GM18907 (cell line): ENCODE results near the gene IVNS1ABP.
"Not testable (repeated sequence)": the region's sequence is repeated elsewhere in the genome, so short reads cannot be mapped to it uniquely, and the experiment has no call there.

Experiments used
- ATAC-seq: cut with Tn5 transposase; IDR thresholded peaks from one replicate; pipeline ENCODE4 v1.9.1; 2021; ENCODE audit warnings: mild to moderate bottlenecking, moderate library complexity; ENCODE audit not compliant: unreplicated experiment

IVNS1ABP gene

GRCh38 chr1:185337246-185337645 is 20.2 kb upstream of the IVNS1ABP start:
- ATAC-seq: no peak

DNA sequence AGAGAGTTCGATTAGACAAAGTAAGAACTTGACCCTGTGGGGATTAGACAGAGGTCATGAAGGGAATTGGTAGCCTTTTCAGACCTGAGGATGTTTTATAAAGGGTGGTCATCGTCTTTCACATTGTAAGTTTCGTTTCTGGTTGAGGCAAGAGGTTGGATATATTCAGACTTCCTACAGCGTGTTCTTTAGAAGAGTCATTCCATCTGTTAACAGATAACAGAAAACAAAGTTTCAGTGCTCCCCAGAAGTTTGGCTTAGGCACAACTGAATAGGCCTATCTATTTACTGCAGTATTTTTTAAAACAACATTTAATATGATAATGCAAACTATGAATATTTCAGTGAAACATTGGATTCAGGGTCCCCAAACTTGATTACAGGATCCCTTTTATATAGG is 17.1 kb upstream of the IVNS1ABP start:
- ATAC-seq: no peak

- no peak for ATAC-seq
Observed at GRCh38 chr1:185328255-185328654, 11.2 kb upstream of the IVNS1ABP start.

DNA sequence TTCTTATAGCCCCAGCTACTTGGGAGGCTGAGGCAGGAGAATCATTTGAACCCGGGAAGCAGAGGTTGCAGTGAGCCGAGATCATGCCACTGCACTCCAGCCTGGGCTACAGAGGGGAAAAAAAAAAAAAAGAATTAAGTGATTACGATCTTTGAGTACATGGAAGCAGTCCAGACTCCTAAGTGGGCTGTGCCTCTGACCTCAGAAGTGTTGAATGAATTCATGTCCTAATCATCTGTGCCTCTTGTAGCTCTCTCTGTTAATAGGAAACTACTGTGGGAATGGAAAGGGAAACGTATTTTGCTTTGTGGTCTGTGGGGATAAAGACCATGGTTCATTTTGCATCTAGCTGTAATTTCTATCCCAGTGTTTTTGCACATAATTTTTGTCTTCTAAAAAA is 8.4 kb upstream of the IVNS1ABP start:
- no peak for ATAC-seq

GRCh38 chr1:185324118-185324517 is 7.1 kb upstream of the IVNS1ABP start:
- ATAC-seq: no peak

DNA sequence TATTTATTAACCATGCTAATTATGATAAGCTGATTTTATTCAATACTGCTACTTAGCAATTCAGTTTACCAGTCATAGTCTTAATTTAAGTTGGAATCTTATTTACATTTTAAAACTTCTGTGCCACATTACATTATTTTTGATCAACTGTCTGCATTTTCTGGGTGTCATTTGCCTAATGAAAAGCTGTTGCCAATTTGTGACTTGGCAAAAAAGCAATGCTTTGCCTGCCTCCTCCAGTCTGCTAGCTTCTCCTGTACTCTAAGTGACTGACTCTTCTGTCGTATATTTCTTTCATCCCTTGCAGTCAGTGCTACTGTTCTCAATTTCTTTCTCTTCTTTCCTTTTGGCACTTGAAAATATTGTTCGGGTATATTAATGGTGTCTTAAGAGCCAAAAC is 5.6 kb upstream of the IVNS1ABP start:
- no peak for ATAC-seq

DNA sequence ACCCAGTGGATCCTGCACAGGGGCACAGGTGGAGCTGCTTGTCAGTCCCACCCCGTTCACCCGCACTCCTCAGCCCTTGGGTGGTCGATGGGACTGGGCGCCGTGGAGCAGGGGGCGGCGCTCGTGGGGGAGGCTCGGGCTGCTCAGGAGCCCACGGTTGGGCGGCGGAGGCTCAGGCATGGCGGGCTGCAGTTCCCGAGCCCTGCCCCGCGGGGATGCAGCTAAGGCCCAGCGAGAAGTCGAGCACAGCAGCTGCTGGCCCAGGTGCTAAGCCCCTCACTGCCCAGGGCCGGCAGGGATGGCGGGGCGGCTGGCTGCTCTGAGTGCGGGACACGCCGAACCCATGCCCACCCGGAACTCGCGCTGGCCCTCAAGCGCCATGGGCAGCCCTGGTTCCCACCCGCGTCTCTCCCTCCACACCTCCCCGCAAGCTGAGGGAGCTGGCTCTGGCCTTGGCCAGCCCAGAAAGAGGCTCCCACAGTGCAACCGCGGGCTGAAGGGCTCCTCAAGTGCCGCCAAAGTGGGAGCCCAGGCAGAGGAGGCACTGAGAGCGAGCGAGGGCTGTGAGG is 4.7 kb upstream of the IVNS1ABP start:
- not testable (repeated sequence) for ATAC-seq

- not testable (repeated sequence) for ATAC-seq
Observed at GRCh38 chr1:185321104-185321503, 4.1 kb upstream of the IVNS1ABP start.

DNA sequence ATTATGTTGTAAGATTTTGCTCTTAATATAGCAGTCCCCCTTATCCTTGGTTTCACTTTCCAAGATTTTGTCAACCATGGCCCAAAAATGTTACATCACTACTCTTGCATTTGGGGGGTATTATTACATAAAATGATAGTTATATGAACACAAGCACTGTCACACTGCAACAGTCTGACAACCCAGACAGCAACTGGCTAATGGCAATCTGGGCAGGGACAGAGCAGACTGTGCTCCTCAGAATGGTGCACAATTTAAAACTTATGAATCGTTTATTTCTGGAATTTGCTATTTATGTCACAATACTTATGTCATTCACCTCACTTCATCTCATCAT is 2.1 kb upstream of the IVNS1ABP start:
- no peak for ATAC-seq

DNA sequence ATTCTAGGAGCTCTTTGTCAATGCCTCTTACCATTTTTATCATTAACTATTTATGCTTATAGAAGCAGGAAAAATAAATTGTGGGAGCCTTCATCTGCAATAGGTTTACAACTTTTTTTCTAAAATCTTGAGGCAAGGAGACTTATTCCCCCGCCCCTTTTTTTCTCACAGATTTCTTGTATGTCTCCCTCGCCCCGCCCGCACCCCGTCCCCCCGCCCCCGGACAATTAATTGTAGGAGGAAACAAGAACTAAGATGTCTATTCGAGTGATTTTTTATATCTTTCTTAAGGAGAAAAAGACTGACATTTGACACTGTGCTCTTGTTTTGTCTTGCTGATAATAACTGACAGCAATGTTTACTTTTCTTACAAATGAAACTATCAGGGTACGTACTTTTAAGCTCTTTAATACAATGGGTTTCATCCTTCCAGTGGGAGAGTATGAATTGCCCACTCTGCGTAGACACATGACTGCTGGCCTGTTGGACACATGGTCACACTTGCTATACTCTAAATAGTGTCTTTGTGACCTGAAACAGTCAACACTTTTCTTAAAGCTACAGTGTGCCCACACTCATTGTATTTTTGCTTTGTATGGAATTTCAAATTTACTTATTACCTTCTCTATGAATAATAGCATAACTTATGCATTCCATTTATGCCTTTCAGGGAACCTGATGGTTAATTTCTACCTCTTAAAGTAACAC is 1.5 kb upstream of the IVNS1ABP start:
- ATAC-seq: no peak

DNA sequence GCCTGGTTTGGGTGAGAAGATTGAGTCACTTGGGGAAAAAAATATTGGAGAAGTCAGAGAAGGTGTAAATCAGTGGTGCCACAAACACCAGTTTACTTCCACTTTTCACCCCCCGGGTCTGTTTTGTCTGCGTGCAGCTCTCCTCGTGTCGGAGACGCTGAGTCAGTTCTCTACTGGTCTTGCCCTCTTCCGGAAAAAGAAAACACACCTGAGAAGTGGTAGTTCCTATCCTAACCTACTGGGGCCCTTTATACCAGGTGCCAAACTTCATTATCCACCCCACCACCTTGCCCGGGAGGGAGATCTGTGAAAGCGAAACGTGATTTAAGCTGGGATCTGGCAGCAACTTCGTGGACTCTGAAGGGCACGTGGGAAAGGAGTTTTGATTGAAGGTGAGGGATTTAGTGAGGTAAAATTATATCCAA is 855 bp upstream of the IVNS1ABP start:
- peak; percentile 55 for ATAC-seq

- peak; percentile 50 for ATAC-seq
Observed at GRCh38 chr1:185316163-185317033, 645 bp downstream of the IVNS1ABP start.

DNA sequence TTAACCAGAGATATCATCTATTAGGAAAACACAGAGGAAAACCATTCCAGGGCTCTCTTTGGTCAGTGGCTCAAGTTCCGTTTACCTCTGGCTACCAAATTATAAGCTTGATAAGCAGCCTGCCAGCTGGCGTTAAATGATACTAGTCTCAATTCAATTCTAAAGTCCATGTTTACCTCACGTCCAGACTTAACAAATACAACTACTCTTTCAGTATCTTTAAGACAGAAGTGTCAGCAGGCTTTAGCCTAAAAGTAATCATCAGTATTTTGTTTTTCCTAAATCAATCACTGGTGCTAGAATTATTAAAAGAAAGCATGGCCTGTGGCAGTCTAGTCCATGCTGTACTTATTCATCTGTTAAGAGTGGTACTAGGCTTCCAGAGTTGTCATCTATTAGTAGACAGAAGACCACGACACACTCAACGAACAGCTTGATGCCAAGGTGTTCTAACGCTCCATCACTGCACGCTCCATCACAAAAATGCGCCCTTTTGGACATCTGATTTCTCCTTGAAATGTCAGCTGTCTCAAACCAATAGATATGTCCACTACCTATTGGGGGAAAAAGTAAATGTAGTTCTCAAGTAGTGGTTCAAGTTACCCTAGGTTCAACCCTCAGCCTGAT is 1.5 kb downstream of the IVNS1ABP start:
- ATAC-seq: peak; percentile 0

GRCh38 chr1:185314411-185314810 is 2.6 kb downstream of the IVNS1ABP start:
- ATAC-seq: no peak

- ATAC-seq: no peak
Observed at GRCh38 chr1:185312361-185313138, 4.5 kb downstream of the IVNS1ABP start.

DNA sequence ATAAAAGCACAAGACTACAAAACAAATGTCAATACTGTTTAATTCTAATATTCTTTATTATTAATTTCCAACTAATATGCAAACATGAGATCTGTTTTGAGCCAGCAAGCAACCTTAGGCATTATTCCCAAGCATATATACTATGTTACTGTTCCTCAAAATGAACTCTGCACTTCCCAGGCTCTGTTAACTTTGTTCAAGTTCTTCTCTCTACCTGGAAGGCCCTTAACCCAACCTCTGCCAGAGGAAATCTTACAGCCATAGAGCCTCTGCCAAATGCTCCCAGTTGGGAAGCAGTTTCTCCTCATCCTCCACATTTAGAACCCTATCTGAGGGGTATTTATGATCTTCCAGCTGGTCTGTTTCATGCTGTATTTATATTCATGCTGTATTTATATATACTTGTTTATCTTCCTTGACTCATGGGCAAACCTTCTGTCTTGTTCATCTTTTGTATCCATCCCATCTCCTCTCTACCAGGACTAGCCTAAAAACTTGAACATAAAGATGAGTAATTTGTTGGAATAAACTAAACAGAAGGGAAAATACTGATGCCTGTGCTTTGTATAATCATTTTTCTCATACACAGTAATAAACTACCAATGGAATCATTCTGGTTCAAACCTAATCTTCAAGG is 5.3 kb downstream of the IVNS1ABP start:
- ATAC-seq: no peak

GRCh38 chr1:185309566-185309965 is 7.5 kb downstream of the IVNS1ABP start:
- ATAC-seq: no peak

DNA sequence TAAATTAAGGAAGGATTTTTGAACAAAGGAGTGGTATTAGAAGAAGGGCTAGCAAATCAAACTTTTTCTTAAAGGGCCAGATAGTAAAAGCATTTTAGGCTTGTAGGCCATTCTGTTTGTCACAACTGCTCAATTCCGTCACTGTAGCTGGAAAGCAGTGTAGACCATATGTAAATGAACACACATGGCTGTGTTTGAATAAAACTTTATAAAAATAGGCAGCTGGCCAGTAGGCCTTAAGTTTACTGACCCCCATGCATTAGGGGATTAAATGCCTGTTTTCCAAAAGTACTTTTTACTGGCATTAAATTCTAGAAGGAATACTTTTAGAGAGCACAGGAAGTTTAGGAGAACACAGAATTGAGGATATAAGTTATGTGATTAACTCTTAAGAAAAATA is 8.9 kb downstream of the IVNS1ABP start:
- no peak for ATAC-seq

GRCh38 chr1:185305419-185305818 is 11.6 kb downstream of the IVNS1ABP start:
- ATAC-seq: no peak

DNA sequence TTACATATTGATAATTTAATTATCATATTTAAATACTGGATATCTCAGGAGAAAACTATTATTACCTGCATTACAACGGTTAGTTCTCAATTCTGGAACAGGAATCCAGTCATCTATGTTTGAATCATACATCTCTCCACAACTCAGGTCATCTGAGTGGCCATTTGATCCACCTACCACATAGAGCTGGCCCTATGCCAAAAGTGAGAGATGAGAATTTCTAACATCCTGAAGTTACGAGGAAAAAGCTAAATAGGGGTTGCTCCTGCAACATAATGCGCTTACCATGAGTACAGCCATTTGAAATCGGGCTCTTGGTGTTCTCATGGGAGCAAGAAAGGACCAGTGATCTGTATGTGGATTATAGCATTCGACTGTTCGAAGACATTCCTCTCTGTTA is 16.9 kb downstream of the IVNS1ABP start:
- no peak for ATAC-seq
